ENCODE data around the gene VPS37C. TPM values are rescaled to one million over a fixed set of nuclear protein-coding genes. Genes with fewer than 3 reads are reported as not detected.

Gene VPS37C
- total and polyA plus RNA-seq, 7 donors, result 8.6 to 25.4 (median 18.6) TPM

DNA sequence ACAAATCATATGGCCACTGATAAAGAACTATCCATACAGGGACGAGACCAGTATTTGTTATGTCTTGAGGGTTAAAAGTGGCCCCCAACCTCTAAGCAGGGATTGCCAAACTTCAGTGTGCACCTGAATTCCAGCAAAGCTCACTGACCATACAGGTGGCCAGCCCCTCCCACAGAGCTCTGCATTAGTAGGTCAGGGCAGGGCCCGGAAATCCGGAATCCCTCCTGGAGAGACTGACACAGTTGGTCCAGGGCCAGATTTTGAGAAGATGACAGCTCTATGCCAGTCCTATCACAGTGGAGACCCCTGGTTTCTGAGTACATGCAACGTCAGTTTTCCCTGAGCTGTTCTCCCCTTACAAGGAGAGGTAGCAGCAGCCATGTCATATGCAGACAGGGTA lies 20.8 kb downstream of the VPS37C start:
- no peaks in the 10 kb centered on the region for H3K9me3 ChIP-seq
- intact Hi-C loops (cut with DNase I), result no loop called here
- TF ChIP-seq POLR2A (IDR thresholded peaks at IDR 0.05) (no peak), POLR2AphosphoS5 (IDR thresholded peaks at IDR 0.05) (no peak), EP300 (IDR thresholded peaks at IDR 0.05) (no peak)
- TF ChIP-seq, protein P1, sequence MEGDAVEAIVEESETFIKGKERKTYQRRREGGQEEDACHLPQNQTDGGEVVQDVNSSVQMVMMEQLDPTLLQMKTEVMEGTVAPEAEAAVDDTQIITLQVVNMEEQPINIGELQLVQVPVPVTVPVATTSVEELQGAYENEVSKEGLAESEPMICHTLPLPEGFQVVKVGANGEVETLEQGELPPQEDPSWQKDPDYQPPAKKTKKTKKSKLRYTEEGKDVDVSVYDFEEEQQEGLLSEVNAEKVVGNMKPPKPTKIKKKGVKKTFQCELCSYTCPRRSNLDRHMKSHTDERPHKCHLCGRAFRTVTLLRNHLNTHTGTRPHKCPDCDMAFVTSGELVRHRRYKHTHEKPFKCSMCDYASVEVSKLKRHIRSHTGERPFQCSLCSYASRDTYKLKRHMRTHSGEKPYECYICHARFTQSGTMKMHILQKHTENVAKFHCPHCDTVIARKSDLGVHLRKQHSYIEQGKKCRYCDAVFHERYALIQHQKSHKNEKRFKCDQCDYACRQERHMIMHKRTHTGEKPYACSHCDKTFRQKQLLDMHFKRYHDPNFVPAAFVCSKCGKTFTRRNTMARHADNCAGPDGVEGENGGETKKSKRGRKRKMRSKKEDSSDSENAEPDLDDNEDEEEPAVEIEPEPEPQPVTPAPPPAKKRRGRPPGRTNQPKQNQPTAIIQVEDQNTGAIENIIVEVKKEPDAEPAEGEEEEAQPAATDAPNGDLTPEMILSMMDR (IDR thresholded peaks at IDR 0.05), result no peak
- H3K4me1 ChIP-seq, result peaks cover 0 to 35% (median 29%) of the 10 kb centered on the region in 4 donors
- no peak overlapping the region for H3K4me3 ChIP-seq
- peak; percentile 25 for DNase-seq
- no peaks in the 10 kb centered on the region for H3K27me3 ChIP-seq
- H3K36me3 ChIP-seq, result peaks cover 0 to 20% (median 7%) of the 10 kb centered on the region in 4 donors
- H3K27ac ChIP-seq, result no peak overlapping the region
- whole genome bisulfite sequencing, 2 donors, result 67 to 84% methylated on average over 4 of the region's 4 CpGs

DNA sequence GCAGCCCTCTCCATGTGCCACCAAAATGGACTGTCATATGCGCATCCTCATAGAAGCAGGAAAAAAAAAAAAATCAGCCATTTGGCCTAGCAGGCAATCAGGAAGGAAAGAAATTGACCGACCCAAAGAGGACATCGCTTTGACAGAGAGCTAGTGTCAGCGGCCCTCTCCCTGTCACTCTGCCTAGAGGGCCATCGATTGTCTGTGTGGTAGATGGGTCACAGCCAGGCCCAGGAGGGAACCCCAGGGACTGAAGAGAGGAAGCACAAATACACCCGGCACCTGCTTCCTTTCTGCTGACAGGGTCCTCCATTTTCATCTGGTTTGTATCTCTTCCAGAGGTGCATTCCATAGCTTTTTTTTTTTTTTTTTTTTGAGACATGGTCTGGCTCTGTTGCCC lies 21.8 kb downstream of the VPS37C start:
- Histone ChIP-seq H3K27ac (no peak overlapping the region), H3K36me3 (peaks cover 0 to 24% (median 10%) of the 10 kb centered on the region in 4 donors), H3K4me3 (no peak overlapping the region), H3K9me3 (no peaks in the 10 kb centered on the region), H3K27me3 (no peaks in the 10 kb centered on the region), H3K4me1 (peaks cover 0 to 35% (median 29%) of the 10 kb centered on the region in 4 donors)
- intact Hi-C loops (cut with DNase I), result loop anchor here (10.0 kb wide), 1 partner anchor 365 kb away; no protein-coding TSS in a partner anchor
- peak; percentile 61 for DNase-seq
- 66 to 90% methylated on average over 6 of the region's 6 CpGs for WGBS, 2 donors
- TF ChIP-seq POLR2AphosphoS5 (IDR thresholded peaks at IDR 0.05), result no peak
- TF ChIP-seq EP300 (IDR thresholded peaks at IDR 0.05), result no peak
- TF ChIP-seq, protein P1 (IDR thresholded peaks at IDR 0.05), result no peak
- no peak for TF ChIP-seq POLR2A (IDR thresholded peaks at IDR 0.05)

DNA sequence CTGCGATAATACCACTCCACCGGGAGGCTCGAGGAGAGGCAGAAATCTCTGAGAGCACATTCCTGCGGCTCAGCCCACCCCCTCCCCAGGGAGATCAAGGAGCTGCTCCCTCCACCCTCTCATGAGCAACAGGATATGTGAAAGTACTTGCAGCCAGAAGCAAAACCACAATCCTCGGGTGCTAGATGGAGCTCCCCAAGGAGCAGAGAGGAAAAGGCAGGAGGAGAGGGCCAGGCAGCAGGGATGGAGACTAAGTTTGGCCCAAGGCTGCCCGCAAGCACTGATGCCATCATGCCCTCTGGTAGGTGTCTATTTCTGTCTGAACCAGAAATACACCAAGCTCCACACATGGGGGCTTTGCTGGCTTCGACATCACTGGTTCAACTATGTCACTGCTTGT lies 22.3 kb downstream of the VPS37C start:
- Histone ChIP-seq H3K36me3 (peaks cover 0 to 27% (median 10%) of the 10 kb centered on the region in 4 donors), H3K9me3 (no peaks in the 10 kb centered on the region), H3K4me1 (peaks cover 0 to 35% (median 29%) of the 10 kb centered on the region in 4 donors), H3K27ac (no peak overlapping the region), H3K4me3 (no peak overlapping the region), H3K27me3 (no peaks in the 10 kb centered on the region)
- WGBS, 2 donors, result 52 to 82% methylated on average over 7 of the region's 7 CpGs
- DNase-seq, result peak; percentile 48
- intact Hi-C loops (cut with DNase I), result loop anchor here (10.0 kb wide), 1 partner anchor 364 kb away; no protein-coding TSS in a partner anchor
- TF ChIP-seq POLR2A (IDR thresholded peaks at IDR 0.05) (no peak), POLR2AphosphoS5 (IDR thresholded peaks at IDR 0.05) (no peak), EP300 (IDR thresholded peaks at IDR 0.05) (no peak)
- TF ChIP-seq, protein P1 (IDR thresholded peaks at IDR 0.05), result no peak

DNA sequence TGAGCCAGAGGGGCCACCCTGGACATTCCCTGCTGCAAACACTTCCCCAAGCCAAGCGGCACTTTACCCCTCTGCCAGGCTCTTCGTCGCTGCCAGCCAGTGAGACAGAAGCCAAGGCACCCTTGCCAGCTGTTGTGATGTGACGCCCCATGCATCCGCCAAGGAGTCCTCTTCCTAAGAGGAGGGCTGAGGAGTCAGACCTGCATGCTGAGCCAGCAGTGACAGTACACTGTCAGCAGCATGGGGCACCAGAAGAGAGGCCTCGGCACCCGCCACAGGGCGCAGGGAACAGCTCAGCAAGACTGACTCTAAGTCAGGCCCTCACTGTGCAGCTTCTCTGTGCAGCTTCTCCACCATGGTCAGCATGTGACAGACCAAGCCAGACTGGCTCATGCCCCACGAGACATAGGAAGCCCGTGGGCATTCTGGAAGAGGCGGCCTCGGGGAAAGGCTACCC lies 26.4 kb downstream of the VPS37C start:
- Histone ChIP-seq H3K4me1 (peaks cover 0 to 20% (median 18%) of the 10 kb centered on the region in 4 donors), H3K36me3 (peaks cover 0 to 57% (median 17%) of the 10 kb centered on the region in 4 donors), H3K4me3 (no peak overlapping the region), H3K27me3 (no peaks in the 10 kb centered on the region), H3K27ac (no peak overlapping the region), H3K9me3 (no peaks in the 10 kb centered on the region)
- TF ChIP-seq POLR2AphosphoS5 (IDR thresholded peaks at IDR 0.05) (no peak), EP300 (IDR thresholded peaks at IDR 0.05) (no peak), POLR2A (IDR thresholded peaks at IDR 0.05) (no peak)
- TF ChIP-seq, protein P1 (IDR thresholded peaks at IDR 0.05), result no peak
- intact Hi-C loops (cut with DNase I), result loop anchor here (10.0 kb wide), 1 partner anchor 360 kb away; no protein-coding TSS in a partner anchor
- DNase-seq, result peak; percentile 52
- WGBS, 2 donors, result 93 to 95% methylated on average over 12 of the region's 12 CpGs
